ENCODE data around the gene ATG4B. TPM values are rescaled to one million over a fixed set of nuclear protein-coding genes. Genes with fewer than 3 reads are reported as not detected.

The ATG4B gene
- total and polyA plus RNA-seq, 9 donors: 37.1 to 70.4 (median 53.3) TPM

DNA sequence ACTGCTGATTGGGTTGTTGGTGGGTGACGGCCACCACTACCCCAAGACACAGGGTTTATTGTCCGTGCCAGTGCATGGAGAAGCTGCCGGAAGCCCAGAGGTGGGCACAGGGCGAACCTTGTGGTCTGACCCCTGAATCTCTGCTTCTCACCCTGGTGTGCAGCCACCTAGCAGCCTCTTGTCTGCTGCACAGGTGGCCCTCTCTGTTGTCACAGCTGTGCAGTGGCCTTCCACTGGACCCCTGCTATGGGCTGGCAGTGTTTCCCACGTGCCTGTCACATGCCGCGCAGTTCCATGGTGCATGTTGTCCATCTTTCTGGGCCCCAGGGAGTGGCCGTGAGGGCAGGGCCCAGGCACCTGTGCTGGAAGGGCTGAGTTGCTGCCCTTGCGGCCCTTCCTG lies 15.2 kb downstream of the ATG4B start:
- 93 to 96% (median 95%) methylated on average over 9 of the region's 9 CpGs for WGBS, 3 donors
- H3K4me1 ChIP-seq (ENCODE audit: insufficient read depth): no peaks in the 10 kb centered on the region
- H3K27ac ChIP-seq: no peak overlapping the region
- H3K4me3 ChIP-seq: no peak overlapping the region
- intact Hi-C loops (cut with DNase I): loop anchor here in 2 of 4 donors (10.0 kb wide), 1 partner anchor 798 kb away; no protein-coding TSS in a partner anchor
- no peak for TF ChIP-seq POLR2A (IDR thresholded peaks at IDR 0.05)
- no peak for TF ChIP-seq EP300 (IDR thresholded peaks at IDR 0.05)
- TF ChIP-seq, protein P1, sequence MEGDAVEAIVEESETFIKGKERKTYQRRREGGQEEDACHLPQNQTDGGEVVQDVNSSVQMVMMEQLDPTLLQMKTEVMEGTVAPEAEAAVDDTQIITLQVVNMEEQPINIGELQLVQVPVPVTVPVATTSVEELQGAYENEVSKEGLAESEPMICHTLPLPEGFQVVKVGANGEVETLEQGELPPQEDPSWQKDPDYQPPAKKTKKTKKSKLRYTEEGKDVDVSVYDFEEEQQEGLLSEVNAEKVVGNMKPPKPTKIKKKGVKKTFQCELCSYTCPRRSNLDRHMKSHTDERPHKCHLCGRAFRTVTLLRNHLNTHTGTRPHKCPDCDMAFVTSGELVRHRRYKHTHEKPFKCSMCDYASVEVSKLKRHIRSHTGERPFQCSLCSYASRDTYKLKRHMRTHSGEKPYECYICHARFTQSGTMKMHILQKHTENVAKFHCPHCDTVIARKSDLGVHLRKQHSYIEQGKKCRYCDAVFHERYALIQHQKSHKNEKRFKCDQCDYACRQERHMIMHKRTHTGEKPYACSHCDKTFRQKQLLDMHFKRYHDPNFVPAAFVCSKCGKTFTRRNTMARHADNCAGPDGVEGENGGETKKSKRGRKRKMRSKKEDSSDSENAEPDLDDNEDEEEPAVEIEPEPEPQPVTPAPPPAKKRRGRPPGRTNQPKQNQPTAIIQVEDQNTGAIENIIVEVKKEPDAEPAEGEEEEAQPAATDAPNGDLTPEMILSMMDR (IDR thresholded peaks at IDR 0.05): no peak
- no peaks in the 10 kb centered on the region for H3K9me3 ChIP-seq
- H3K27me3 ChIP-seq: no peaks in the 10 kb centered on the region
- DNase-seq: no peak
- no peaks in the 10 kb centered on the region for H3K36me3 ChIP-seq

DNA sequence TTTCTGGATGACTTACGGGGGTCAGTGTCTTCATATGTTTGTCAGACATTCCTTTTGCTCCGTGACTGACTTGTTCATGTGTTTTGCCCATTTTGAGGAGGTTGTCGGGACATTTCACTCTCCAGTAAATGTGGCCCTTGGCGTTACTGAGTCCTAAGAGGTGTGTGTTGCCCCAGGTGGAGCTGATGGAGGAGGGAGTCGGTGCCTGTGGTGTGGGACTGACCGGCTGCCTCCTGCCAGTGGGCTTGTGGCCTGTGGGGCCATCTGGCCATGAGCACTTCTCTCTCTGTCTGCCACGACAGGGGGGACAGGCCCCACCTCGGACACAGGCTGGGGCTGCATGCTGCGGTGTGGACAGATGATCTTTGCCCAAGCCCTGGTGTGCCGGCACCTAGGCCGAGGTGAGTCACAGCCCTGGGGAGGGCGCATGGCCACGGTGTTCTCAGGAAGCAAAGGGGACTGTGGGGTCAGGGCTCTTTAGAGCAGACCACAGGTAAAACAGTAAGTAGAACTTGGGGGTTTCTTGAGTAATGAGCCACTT lies 15.8 kb downstream of the ATG4B start:
- no peak overlapping the region for H3K27ac ChIP-seq
- H3K27me3 ChIP-seq: no peaks in the 10 kb centered on the region
- H3K9me3 ChIP-seq: no peaks in the 10 kb centered on the region
- WGBS, 3 donors: 91 to 97% (median 93%) methylated on average over 12 to 13 of the region's 13 CpGs
- H3K4me3 ChIP-seq: no peak overlapping the region
- no peaks in the 10 kb centered on the region for H3K36me3 ChIP-seq
- intact Hi-C loops (cut with DNase I): loop anchor here in 2 of 4 donors (10.0 kb wide), 1 partner anchor 798 kb away; no protein-coding TSS in a partner anchor
- DNase-seq: no peak
- no peaks in the 10 kb centered on the region for H3K4me1 ChIP-seq (ENCODE audit: insufficient read depth)
- TF ChIP-seq, protein P1 (IDR thresholded peaks at IDR 0.05): no peak
- TF ChIP-seq EP300 (IDR thresholded peaks at IDR 0.05) (no peak), POLR2A (IDR thresholded peaks at IDR 0.05) (no peak)

DNA sequence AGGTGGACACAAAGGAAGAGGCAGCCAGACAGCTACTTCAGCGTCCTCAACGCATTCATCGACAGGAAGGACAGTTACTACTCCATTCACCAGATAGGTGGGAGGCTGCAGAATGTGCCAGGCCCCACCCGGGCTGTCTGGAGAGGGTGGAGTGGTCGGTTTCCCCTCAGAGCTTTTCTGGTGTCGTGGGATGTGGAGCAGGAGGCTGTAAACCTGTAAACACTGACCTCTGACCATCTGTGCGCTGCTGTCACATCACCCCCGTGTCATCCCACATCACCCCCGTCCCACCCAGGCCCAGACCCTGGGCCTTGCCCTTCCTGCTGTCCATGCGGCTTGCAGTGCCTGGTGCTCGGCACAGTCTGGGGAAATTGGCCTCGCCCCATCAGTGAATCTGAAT lies 17.1 kb downstream of the ATG4B start:
- WGBS, 3 donors: 79 to 85% (median 84%) methylated on average over 12 of the region's 12 CpGs
- intact Hi-C loops (cut with DNase I): loop anchor here in 2 of 4 donors (10.0 kb wide), 1 partner anchor 800 kb away; no protein-coding TSS in a partner anchor
- no peak for DNase-seq
- Histone ChIP-seq H3K27ac (no peak overlapping the region), H3K4me1 (ENCODE audit: insufficient read depth) (no peaks in the 10 kb centered on the region), H3K36me3 (no peaks in the 10 kb centered on the region), H3K9me3 (no peaks in the 10 kb centered on the region), H3K27me3 (no peaks in the 10 kb centered on the region), H3K4me3 (no peak overlapping the region)
- TF ChIP-seq POLR2A (IDR thresholded peaks at IDR 0.05) (no peak), EP300 (IDR thresholded peaks at IDR 0.05) (no peak)
- TF ChIP-seq, protein P1 (IDR thresholded peaks at IDR 0.05): no peak

- Histone ChIP-seq H3K9me3 (no peaks in the 10 kb centered on the region), H3K27ac (no peak overlapping the region), H3K36me3 (no peaks in the 10 kb centered on the region), H3K4me1 (ENCODE audit: insufficient read depth) (no peaks in the 10 kb centered on the region), H3K27me3 (no peaks in the 10 kb centered on the region), H3K4me3 (no peak overlapping the region)
- TF ChIP-seq, protein P1 (IDR thresholded peaks at IDR 0.05): no peak
- TF ChIP-seq POLR2A (IDR thresholded peaks at IDR 0.05) (no peak), EP300 (IDR thresholded peaks at IDR 0.05) (no peak)
- no peak for DNase-seq
- 84 to 88% (median 86%) methylated on average over 17 of the region's 17 CpGs for WGBS, 3 donors
- intact Hi-C loops (cut with DNase I): loop anchor here in 2 of 4 donors (10.0 kb wide), 1 partner anchor 801 kb away; no protein-coding TSS in a partner anchor
Measured at GRCh38 chr2:241655516-241656189, 18.2 kb downstream of the ATG4B start.

Data from ovary (tissue), 9 donors.